IPS-NIHi7 (cell line): ENCODE measurements around the gene CCDC33.
A peak's percentile ranks its signal among the peaks of the same experiment; 100 is the strongest.

Source experiments
- DNase-seq: peaks from one replicate; pipeline ENCODE4 v3.0.0; 2012; ENCODE audit warnings: mixed read lengths; ENCODE audit errors: extremely low spot score

Gene CCDC33

GRCh38 chr15:74380361-74381189, 144.4 kb downstream of the CCDC33 start:
- no peak for DNase-seq

DNA sequence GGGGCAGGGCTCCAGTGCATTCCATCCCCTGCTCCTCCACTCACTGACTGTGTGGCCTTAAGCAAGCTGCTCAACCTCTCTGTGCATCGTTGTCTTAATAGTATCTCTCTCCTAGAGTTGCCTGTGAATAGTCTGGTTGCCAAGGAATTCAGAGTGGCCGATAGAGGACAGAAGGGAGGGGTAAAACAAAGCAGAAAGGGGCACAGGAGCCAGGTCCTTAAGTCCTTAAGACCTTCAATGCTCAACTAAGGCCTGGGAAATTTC, 145.0 kb downstream of the CCDC33 start:
- DNase-seq = no peak

- DNase-seq = no peak
These were observed 145.4 kb downstream of the CCDC33 start for GRCh38 chr15:74381481-74381880.

DNA sequence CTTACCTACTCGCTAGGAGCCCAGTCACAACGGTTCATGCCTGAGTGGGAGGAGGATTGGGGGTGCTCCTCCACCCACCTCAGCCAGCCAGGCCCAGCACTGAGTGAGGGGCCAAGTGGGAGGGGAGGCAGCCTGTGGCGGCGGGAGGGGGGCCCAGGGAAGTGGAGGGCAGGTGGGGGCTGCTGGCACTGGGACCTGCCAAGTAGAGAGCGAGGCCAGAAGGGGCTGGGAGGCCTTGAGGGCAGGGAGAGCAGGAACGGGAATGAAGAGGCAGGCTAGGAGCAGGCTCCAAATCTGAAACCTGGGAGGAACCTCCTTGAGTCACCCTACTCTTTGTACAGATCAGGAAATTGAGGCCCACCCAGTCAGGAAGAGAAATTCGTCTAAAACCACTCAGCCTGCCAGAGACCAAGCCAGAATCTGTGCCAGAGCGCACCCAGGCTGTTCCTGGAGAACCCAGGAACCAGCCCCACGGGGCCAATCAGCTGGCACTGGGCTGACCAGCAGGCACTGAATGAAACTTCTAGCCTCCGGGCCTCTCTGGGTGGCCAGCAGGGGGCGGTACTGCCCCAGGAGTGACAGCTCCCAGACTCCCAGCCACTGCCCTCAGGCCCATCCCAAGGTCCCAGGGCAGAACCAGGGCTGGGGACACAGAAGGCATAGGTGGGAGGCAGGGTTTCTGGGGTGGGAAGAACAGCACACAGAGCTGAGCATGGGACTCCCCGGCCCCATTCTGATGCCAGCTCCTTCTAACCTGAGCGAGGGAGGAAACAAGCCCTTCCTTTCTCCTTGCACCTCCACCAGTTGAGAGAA, 146.1 kb downstream of the CCDC33 start:
- peak; percentile 98 for DNase-seq

DNA sequence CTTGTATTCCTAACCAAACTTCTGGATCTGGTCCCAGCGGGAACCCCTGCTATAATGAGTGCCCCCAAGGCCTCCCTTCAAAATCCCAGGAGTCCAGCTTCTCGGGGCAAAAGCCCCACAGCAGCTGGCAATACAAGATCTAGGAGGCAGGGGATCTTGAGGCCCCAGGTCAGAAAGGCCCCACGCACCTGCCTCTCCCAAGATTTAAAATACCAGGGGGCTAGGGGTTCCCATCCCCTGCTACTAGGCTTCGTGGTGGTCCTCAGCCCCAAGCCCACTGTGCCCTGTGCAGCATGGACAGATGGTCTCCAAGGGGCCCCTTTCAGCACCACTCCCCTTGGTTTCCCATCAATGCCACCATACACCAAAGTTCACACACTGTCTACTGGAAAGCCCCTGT, 147.2 kb downstream of the CCDC33 start:
- DNase-seq = no peak

DNA sequence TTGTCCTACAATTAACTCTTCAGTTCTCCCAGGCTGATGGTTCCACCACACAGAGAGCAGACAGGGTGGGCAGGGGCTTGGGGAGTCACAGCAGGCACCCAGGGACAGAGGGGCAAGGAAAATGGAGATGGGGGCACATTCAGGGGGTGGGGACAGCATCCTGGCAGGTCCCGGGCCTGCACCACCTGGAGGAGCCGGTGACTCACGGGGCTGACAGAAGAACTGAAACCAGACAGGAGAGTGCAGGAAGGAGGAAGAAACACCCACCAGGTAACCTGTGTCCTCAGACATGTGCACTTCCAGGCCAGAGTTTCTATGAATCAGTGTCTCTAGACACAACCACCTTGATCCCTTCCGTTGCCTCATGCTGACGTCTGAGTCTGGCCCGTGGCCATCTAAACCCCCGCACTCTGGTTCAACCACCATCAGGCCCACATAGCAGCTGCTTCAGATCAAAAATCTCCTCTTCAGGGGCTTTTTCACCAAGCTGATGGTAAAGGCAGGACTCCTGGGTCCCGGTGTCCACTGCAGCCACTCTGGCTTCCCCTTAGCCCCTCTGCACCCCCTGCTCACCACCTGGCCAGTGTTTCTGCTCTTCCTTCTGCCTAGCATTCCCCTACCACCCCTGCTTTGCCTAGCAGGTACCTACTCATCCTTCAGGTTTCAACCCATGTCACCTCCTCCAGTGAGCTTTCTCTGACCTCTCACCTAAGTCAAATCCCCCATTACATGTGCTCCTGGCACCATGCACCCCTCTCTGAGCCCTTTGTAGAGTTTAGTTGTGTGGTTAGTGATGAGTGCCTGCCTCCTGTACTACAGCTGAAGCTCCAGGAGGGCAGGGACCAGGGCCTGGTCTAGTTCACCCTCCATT, 147.8 kb downstream of the CCDC33 start:
- DNase-seq = no peak

- DNase-seq = no peak
These were observed 148.4 kb downstream of the CCDC33 start for GRCh38 chr15:74384566-74384880.

GRCh38 chr15:74384881-74385643, 148.9 kb downstream of the CCDC33 start:
- DNase-seq = no peak

DNA sequence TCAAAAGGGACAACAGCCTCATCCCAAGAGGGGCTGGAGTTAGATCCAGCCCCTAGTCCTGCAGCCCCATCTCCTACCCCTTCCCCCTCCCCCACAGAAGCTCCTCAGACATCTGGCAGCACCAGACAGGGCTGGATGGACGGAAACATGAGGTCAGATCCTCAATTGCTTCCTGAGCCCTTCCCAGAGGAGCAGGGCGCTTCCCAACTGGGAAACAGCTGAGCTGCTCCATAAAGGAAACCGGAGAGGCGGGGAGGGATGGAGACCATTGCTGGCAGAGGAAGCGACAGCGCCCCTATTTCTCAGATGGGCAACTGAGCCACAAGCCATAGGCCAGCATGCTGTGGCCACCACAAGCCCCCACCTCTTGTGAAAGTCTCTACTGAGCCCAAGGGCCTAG, 149.6 kb downstream of the CCDC33 start:
- no peak for DNase-seq
